Endothelial cell of umbilical vein (primary cell): ENCODE measurements around the gene IRF5. TPM values are rescaled to one million over a fixed set of nuclear protein-coding genes. Genes with fewer than 3 reads are reported as not detected.

Source experiments
- BruUV-seq: library from RNA; stranded (reverse); fragments of 400-500 nt; replicated peaks from 2 replicates; lab custom pipeline; 2021; lab: Mats Ljungman, UMichigan
- CTCF ChIA-PET: fragments of 300-600, 350-600 bp; sonication (Branson Sonifier 250); formaldehyde crosslinking; loops from one replicate; lab custom pipeline; 2021; ENCODE audit warnings: antibody characterized with exemption, inconsistent platforms; lab: Charles Lee
- POLR2A ChIA-PET: fragments of 300-600, 350-600 bp; sonication (Branson Sonifier 250); formaldehyde crosslinking; loops from one replicate; lab custom pipeline; 2021; ENCODE audit warnings: antibody characterized with exemption, inconsistent platforms; lab: Charles Lee
- DNase-seq: peaks from one replicate; pipeline ENCODE4 v3.0.0-alpha.2; 2011; ENCODE audit warnings: low read depth, low spot score
- FAIRE-seq: peaks from 2 replicates; lab custom pipeline; 2011; peaks lifted over from hg19 to GRCh38; lab: Jason Lieb, UNC
- H2AFZ ChIP-seq: 2 replicates; pipeline ENCODE4 v1.6.0; 2012; ENCODE audit warnings: low read depth, low read length, control low read depth, inconsistent platforms
- H3K27ac ChIP-seq: 2 replicates; pipeline ENCODE4 v1.5.1; 2011; ENCODE audit warnings: low read depth, mild to moderate bottlenecking, control low read depth, low read length, moderate library complexity; ENCODE audit not compliant: insufficient read depth
- H3K27me3 ChIP-seq, 2 experiments: 2 replicates each; pipeline versions ENCODE4 v1.6.0 to v1.6.1; 2011; ENCODE audit warnings: low read length in 2 of 2, mixed read lengths in 1 of 2; ENCODE audit not compliant: control insufficient read depth in 2 of 2, insufficient read depth in 2 of 2
- H3K36me3 ChIP-seq, 2 experiments: 2 replicates in 1 of 2; 3 replicates in 1 of 2; pipeline ENCODE4 v1.5.1; 2011; ENCODE audit warnings: low read length in 2 of 2, mild to moderate bottlenecking in 1 of 2, moderate library complexity in 1 of 2; ENCODE audit not compliant: control insufficient read depth in 2 of 2, insufficient read depth in 2 of 2; ENCODE audit errors: extremely low read depth in 1 of 2
- H3K4me1 ChIP-seq: 3 replicates; pipeline ENCODE4 v1.5.1; 2011; ENCODE audit warnings: mild to moderate bottlenecking, low read length; ENCODE audit not compliant: control insufficient read depth, insufficient read depth; ENCODE audit errors: extremely low read depth
- H3K4me2 ChIP-seq: 2 replicates; pipeline ENCODE4 v1.6.1; 2011; ENCODE audit warnings: low read length, control low read depth, mixed read lengths; ENCODE audit not compliant: insufficient read depth
- H3K4me3 ChIP-seq, 3 experiments: fragments of 200-600 bp in 1 of 3; sonication (generic), shearing (Covaris generic) in 1 of 3; replicated peaks in 1 of 3; 2 replicates each; pipeline ENCODE4 v1.5.1; 2011 to 2016; ENCODE audit warnings: control low read depth in 3 of 3, low read length in 3 of 3, mild to moderate bottlenecking in 2 of 3, inconsistent platforms in 1 of 3, low read depth in 1 of 3, moderate library complexity in 1 of 3; ENCODE audit not compliant: insufficient read depth in 1 of 3
- H3K79me2 ChIP-seq: 2 replicates; pipeline ENCODE4 v1.6.0; 2012; ENCODE audit warnings: low read length, inconsistent platforms; ENCODE audit not compliant: control insufficient read depth, insufficient read depth
- H3K9ac ChIP-seq: replicated peaks from 2 replicates; pipeline ENCODE3; 2011; ENCODE audit warnings: low read length, control low read depth; ENCODE audit not compliant: insufficient read depth; ENCODE audit errors: extremely low read depth
- H3K9me1 ChIP-seq: replicated peaks from 3 replicates; pipeline ENCODE4 v1.6.0; 2011; ENCODE audit warnings: mild to moderate bottlenecking, low read length; ENCODE audit not compliant: control insufficient read depth, insufficient read depth; ENCODE audit errors: extremely low read depth
- H3K9me3 ChIP-seq: replicated peaks from 2 replicates; pipeline ENCODE4 v1.5.1; 2012; ENCODE audit warnings: low read length, inconsistent platforms; ENCODE audit not compliant: control insufficient read depth, insufficient read depth
- H4K20me1 ChIP-seq: replicated peaks from 2 replicates; pipeline ENCODE3; 2011; ENCODE audit warnings: mild to moderate bottlenecking, low read length; ENCODE audit not compliant: control insufficient read depth, insufficient read depth; ENCODE audit errors: extremely low read depth
- EZH2 ChIP-seq: IDR thresholded peaks from 2 replicates; pipeline ENCODE4 v1.6.1; 2012; ENCODE audit warnings: borderline replicate concordance, low read depth, mild to moderate bottlenecking, moderate library complexity, low read length, inconsistent platforms; ENCODE audit not compliant: severe bottlenecking
- FOS ChIP-seq: IDR thresholded peaks from 2 replicates; pipeline ENCODE4 v1.6.1; 2011; ENCODE audit warnings: mild to moderate bottlenecking, low read length, moderate library complexity, borderline replicate concordance; ENCODE audit not compliant: insufficient read depth
- GATA2 ChIP-seq: IDR thresholded peaks from 2 replicates; pipeline ENCODE4 v1.7.0; 2011; ENCODE audit warnings: low read depth, mild to moderate bottlenecking, moderate library complexity, mixed read lengths, low read length; ENCODE audit not compliant: insufficient read length, insufficient read depth
- JUN ChIP-seq: IDR thresholded peaks from 2 replicates; pipeline ENCODE4 v1.6.1; 2011; ENCODE audit warnings: borderline replicate concordance, low read depth; ENCODE audit not compliant: insufficient read length, insufficient read depth
- MYC ChIP-seq: IDR thresholded peaks from one replicate; pipeline ENCODE4 v1.6.1; 2011; ENCODE audit warnings: mild to moderate bottlenecking, low read depth, low read length
- POLR2A ChIP-seq: IDR thresholded peaks from 2 replicates; pipeline ENCODE4 v1.6.1; 2012; ENCODE audit warnings: low read depth, mild to moderate bottlenecking, control low read depth, low read length
- POLR2AphosphoS5 ChIP-seq: IDR thresholded peaks from 2 replicates; pipeline ENCODE4 v1.6.1; 2012; ENCODE audit warnings: low read depth, mild to moderate bottlenecking, control low read depth, low read length, moderate library complexity; ENCODE audit not compliant: insufficient read depth
- dilution Hi-C: fragments of 300-500 bp; cut with MboI; formaldehyde crosslinking; loops from one replicate; pipeline ENCODE4 v1.15.0; 2019; ENCODE audit warnings: low sequenced_read_pairs; ENCODE audit not compliant: extremely low pct_ligation_motif_present
- intact Hi-C: fragments of 100-400 bp; cut with micrococcal nuclease; formaldehyde crosslinking; loops from one replicate; pipeline ENCODE4 v1.10.0; 2022
- polyA plus RNA-seq, 4 experiments: library from polyadenylated mRNA; depleted of rRNA in 3 of 4; stranded (reverse) in 3 of 4; unstranded in 1 of 4; fragments of >200 nt; gene quantifications; 2 replicates each; pipeline versions ENCODE4 v1.2.1 to v1.2.3, GENCODE V29; 2011 to 2012; ENCODE audit warnings: missing spikeins in 1 of 4
- total RNA-seq: library from RNA; stranded (reverse); gene quantifications from 2 replicates; pipeline ENCODE4 v1.2.3, GENCODE V29; 2021
- TF ChIP-seq, protein P1 (sequence below), 2 donors: IDR thresholded peaks; 1 replicate in 1 of 2; 2 replicates in 1 of 2; pipeline ENCODE4 v1.5.1; 2011; ENCODE audit warnings: low read length in 2 of 2, mild to moderate bottlenecking in 2 of 2, moderate library complexity in 2 of 2, control low read depth in 1 of 2, inconsistent platforms in 1 of 2, low read depth in 1 of 2; ENCODE audit not compliant: insufficient read depth in 1 of 2; ENCODE audit errors: extremely low read depth in 1 of 2
- TF ChIP-seq, protein P2 (sequence below): IDR thresholded peaks from 2 replicates; pipeline ENCODE4 v1.6.1; 2011; ENCODE audit not compliant: insufficient read depth, insufficient read length

The IRF5 gene
- total and polyA plus RNA-seq, 2 donors (not counting 3 experiments of a cell fraction or from before 2014, with no cell fraction given): 0.31 to 0.36 TPM

DNA sequence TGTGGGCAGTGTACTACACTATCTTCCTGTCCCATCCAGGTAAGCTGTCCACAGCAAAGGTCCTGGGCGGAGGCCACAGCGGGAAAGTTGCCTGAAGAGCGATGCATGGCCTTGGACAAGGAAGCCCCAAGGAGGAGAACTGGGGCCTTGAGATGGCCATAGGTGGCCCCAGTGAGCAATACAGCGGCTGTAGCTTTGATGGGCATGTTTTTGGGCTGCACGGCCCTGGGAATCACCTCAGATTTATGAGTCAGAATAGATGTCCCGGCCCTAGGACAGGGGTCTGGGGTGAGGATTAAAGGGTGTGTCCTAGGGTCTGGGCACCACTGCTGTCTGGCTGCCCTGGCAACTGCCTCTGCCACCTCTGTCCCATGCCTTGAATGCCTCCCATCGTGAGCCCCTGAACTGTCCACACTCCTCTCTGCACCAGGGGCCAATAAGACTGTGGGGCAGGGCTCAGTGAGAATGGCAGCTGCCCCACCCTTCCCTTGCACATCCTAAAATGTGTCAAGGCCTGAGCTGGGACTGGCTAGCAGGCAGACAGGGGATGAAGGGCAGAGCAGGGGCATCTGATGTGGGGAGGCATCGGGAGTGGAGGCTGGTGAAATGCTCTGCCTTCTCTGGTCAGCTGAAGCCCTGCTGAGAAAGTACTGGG is 9.4 kb upstream of the IRF5 start:
- Histone ChIP-seq H3K79me2 (no peaks in the 10 kb centered on the region), H3K4me2 (no peak overlapping the region), H4K20me1 (no peaks in the 10 kb centered on the region), H3K27ac (no peak overlapping the region), H3K27me3 (peaks cover 0 to 5% of the 10 kb centered on the region in 2 experiments), H3K4me3 (no peak overlapping the region), H3K9me3 (no peaks in the 10 kb centered on the region), H3K4me1 (no peaks in the 10 kb centered on the region), H3K36me3 (no peaks in the 10 kb centered on the region), H3K9me1 (no peaks in the 10 kb centered on the region), H2AFZ (no peak overlapping the region), H3K9ac (no peak overlapping the region)
- ChIA-PET POLR2A (no interaction called here), CTCF (interaction anchor here (0.6 kb wide), 1 partner anchor 621 kb away, joined by 3 read pairs; no protein-coding TSS in a partner anchor)
- no peak for FAIRE-seq
- intact Hi-C loops (no loop called here), dilution Hi-C loops (no loop called here)
- DNase-seq: no peak
- no TSS peak for BruUV-seq
- TF ChIP-seq MYC (no peak), JUN (no peak), EZH2 (no peak), POLR2A (no peak), GATA2 (no peak), FOS (no peak), POLR2AphosphoS5 (no peak)
- TF ChIP-seq, protein P1, sequence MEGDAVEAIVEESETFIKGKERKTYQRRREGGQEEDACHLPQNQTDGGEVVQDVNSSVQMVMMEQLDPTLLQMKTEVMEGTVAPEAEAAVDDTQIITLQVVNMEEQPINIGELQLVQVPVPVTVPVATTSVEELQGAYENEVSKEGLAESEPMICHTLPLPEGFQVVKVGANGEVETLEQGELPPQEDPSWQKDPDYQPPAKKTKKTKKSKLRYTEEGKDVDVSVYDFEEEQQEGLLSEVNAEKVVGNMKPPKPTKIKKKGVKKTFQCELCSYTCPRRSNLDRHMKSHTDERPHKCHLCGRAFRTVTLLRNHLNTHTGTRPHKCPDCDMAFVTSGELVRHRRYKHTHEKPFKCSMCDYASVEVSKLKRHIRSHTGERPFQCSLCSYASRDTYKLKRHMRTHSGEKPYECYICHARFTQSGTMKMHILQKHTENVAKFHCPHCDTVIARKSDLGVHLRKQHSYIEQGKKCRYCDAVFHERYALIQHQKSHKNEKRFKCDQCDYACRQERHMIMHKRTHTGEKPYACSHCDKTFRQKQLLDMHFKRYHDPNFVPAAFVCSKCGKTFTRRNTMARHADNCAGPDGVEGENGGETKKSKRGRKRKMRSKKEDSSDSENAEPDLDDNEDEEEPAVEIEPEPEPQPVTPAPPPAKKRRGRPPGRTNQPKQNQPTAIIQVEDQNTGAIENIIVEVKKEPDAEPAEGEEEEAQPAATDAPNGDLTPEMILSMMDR (IDR thresholded peaks at IDR 0.05; ENCODE audit: extremely low read depth in 1 of 2, insufficient read depth in 1 of 2, low read depth in 1 of 2, low read length in 2 of 2): no peak
- TF ChIP-seq, protein P2, sequence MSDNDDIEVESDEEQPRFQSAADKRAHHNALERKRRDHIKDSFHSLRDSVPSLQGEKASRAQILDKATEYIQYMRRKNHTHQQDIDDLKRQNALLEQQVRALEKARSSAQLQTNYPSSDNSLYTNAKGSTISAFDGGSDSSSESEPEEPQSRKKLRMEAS: no peak
